ENCODE data around the gene CACNA2D3. TPM values are rescaled to one million over a fixed set of nuclear protein-coding genes. Genes with fewer than 3 reads are reported as not detected.

CACNA2D3 gene
- total RNA-seq, 4 donors from 2014 or later, result 0.94 to 3.6 (median 2.1) TPM

DNA sequence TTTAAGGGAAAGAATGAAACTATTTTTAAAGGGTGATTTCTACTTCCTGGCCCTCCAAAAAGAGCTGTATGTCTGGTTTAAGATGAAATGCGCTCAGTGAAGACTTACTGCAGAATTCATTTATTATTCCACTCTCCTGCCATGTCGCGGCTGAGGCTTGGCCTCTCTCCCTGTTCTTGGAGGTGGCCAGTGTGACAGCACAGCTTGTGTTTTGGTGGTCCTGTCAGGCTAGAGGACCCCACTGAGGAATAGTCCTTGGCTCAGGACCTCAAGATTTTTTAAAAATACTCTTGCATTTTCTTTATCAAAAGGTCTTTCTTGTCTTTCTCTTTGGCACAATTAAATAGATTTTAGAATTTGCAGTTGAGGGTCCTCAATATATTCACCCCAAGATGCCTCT, 421.1 kb downstream of the CACNA2D3 start:
- TF ChIP-seq, protein P1, sequence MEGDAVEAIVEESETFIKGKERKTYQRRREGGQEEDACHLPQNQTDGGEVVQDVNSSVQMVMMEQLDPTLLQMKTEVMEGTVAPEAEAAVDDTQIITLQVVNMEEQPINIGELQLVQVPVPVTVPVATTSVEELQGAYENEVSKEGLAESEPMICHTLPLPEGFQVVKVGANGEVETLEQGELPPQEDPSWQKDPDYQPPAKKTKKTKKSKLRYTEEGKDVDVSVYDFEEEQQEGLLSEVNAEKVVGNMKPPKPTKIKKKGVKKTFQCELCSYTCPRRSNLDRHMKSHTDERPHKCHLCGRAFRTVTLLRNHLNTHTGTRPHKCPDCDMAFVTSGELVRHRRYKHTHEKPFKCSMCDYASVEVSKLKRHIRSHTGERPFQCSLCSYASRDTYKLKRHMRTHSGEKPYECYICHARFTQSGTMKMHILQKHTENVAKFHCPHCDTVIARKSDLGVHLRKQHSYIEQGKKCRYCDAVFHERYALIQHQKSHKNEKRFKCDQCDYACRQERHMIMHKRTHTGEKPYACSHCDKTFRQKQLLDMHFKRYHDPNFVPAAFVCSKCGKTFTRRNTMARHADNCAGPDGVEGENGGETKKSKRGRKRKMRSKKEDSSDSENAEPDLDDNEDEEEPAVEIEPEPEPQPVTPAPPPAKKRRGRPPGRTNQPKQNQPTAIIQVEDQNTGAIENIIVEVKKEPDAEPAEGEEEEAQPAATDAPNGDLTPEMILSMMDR (IDR thresholded peaks at IDR 0.05; ENCODE audit: low read depth), result no peak

DNA sequence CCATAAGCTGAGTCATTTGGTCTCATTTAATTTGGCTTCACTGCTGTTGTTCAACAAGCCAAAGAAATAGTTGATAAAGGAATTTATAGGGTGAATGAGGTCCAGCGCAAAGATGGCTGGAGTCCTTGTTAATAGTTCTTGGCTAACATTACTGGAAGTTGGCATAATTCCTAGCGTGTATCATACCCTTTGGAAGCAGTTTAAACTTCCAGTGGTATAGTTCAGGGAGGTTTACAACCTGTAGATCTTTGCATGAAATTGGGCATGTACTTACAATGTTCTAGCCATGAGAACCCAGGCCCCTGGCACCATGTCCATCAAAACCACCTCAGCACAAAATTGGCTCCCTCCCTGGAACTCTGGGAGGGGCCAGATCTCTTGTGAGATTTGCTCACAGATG, 424.7 kb downstream of the CACNA2D3 start:
- TF ChIP-seq, protein P1 (IDR thresholded peaks at IDR 0.05; ENCODE audit: low read depth), result no peak

DNA sequence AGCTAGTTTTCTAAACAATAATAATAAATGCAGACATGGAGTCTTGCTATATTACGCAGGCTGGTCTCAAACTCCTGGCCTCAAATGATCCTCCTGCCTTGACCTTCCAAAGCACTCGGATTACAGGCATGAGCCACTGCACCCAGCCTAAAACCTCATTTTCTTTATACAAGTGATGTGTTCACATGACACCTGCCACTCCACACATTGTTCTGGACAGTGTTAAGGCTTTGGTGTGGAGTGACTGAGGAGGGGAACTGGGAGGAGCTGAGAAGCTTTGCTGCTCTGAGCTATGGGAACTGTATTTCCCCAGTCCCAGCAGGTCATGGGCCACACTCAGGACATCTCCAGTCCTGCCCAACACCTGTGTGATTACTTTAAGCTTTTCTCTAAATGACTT, 425.5 kb downstream of the CACNA2D3 start:
- TF ChIP-seq, protein P1 (IDR thresholded peaks at IDR 0.05; ENCODE audit: low read depth), result no peak

DNA sequence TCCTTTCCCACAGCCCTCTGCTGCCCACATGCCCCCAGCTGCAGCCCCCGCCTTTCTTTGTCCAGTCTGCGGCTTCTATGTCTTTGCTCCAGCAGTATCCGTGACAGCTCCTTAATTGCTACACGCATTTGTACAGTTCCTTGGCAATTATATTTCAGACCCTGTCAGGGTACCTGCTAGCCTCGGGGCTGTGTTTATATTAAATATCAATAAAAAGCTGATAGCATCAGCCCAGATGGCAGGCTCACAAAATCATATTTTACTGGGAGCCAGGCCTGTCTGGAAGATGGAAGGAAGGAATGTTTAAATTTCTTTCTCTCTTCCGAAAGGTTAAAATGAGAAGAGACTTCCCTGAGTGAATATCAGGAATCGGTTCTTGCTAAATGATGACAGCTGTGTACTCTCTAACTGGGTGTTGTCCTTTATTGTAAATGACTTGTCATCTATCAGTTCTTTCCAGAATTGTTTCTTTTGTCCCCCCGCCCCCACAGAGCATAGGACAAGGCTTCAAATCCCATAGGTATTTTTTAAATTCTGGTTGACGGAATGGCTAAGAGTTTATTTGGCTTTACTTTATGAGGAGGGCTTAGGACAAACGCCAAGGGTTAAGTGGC, 427.4 kb downstream of the CACNA2D3 start:
- TF ChIP-seq, protein P1 (IDR thresholded peaks at IDR 0.05; ENCODE audit: low read depth), result no peak

DNA sequence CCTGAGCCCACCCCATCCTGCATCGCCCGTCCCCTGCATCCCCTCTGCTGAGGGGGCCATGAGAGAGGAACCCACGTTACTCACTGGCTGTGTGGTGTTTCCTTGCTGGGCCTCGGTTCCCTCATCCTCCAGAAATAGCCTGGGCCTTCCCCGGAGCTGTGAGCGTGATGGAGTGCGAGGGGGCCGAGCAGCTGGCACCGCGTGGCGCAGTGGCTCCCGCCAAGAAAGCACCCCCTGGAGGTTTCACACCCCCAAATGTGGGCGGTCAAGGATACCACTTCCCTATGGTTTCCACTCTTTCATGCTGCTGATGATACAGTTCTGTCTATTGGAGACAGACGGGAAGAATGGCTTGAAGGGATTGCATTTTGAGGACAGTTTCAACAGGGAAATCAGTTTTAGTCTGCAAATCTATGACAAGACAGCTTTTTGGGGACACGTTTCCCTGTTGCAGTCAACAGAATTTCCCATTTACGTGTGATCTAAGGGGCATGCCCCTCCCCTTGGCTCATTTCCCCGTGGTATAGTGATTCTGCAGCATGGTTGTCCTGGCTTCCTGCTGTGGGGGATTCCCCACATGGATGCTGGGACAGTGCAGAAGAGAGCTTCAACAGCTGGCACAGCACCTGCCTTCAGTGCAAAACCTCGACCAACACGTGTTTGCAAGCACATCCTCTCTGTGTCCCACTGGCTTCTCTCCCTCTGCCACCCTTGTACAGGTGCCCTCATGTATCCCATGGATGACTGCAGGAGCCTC, 428.0 kb downstream of the CACNA2D3 start:
- TF ChIP-seq, protein P1 (IDR thresholded peaks at IDR 0.05; ENCODE audit: low read depth), result no peak

- TF ChIP-seq, protein P1 (IDR thresholded peaks at IDR 0.05; ENCODE audit: low read depth), result no peak
Observed at GRCh38 chr3:54556630-54557029, 434.3 kb downstream of the CACNA2D3 start.

- TF ChIP-seq, protein P1 (IDR thresholded peaks at IDR 0.05; ENCODE audit: low read depth), result no peak
Observed at GRCh38 chr3:54557538-54558428, 435.4 kb downstream of the CACNA2D3 start.
